GM13976 (cell line): ENCODE results near the gene ZNF710.

ENCODE experiments used
- DNase-seq: peaks from one replicate; pipeline ENCODE4 v3.0.0; 2012; ENCODE audit warnings: low spot score
- in situ Hi-C: fragments of 300-500 bp; cut with MboI; formaldehyde crosslinking; loops from one replicate; pipeline ENCODE4 v1.12.0; 2022; ENCODE audit warnings: low sequenced_read_pairs, mixed read lengths, inconsistent platforms; ENCODE audit not compliant: unreplicated experiment
- TF ChIP-seq, protein P1 (sequence below): IDR thresholded peaks from 2 replicates; pipeline ENCODE4 v1.5.1; 2012; ENCODE audit warnings: borderline replicate concordance, mild to moderate bottlenecking; ENCODE audit not compliant: insufficient read depth; ENCODE audit errors: extremely low read depth, missing control alignments, control extremely low read depth

Gene ZNF710

DNA sequence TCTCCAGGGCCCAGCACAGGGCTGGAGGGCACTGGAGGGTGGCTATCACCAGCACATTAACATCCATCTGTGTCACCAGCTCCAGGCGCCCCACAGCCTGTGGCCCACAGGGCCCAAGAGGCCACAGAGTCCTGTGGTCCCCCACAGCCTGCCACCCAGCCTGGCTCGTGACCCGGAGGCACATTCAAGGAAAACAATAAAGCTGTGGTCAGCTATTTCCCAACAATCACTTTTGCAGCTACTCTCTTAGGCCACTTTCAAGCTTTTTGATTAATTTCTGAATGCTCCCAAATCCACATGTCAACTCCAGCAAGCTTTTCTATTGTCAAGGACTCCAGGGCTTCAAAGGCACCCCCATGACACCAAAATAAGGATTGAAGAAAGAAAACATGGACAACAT is 84.4 kb downstream of the ZNF710 start:
- in situ Hi-C loops = no loop called here
- TF ChIP-seq, protein P1, sequence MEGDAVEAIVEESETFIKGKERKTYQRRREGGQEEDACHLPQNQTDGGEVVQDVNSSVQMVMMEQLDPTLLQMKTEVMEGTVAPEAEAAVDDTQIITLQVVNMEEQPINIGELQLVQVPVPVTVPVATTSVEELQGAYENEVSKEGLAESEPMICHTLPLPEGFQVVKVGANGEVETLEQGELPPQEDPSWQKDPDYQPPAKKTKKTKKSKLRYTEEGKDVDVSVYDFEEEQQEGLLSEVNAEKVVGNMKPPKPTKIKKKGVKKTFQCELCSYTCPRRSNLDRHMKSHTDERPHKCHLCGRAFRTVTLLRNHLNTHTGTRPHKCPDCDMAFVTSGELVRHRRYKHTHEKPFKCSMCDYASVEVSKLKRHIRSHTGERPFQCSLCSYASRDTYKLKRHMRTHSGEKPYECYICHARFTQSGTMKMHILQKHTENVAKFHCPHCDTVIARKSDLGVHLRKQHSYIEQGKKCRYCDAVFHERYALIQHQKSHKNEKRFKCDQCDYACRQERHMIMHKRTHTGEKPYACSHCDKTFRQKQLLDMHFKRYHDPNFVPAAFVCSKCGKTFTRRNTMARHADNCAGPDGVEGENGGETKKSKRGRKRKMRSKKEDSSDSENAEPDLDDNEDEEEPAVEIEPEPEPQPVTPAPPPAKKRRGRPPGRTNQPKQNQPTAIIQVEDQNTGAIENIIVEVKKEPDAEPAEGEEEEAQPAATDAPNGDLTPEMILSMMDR = no peak
- DNase-seq = no peak

DNA sequence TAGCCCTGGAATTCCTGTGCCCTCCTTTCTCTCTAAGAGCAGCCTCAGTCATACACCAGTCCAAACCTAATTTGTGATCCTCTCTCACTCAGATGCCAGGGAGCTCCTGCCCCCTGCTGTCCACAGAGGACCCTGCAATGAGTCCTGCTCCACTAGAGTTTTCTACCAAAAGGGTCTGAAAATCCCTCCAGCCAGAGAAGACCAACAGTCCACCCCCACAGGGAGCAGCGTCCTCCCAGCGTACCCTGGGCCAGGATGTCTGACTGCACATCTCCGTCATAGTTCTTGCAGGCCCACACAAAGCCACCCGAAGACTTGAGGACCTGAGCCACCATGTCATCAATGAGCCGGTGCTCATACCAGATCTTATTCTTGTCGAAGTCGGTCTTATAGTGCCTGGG is 85.7 kb downstream of the ZNF710 start:
- TF ChIP-seq, protein P1 = peak; percentile 80
- in situ Hi-C loops = no loop called here
- DNase-seq = peak; percentile 78

DNA sequence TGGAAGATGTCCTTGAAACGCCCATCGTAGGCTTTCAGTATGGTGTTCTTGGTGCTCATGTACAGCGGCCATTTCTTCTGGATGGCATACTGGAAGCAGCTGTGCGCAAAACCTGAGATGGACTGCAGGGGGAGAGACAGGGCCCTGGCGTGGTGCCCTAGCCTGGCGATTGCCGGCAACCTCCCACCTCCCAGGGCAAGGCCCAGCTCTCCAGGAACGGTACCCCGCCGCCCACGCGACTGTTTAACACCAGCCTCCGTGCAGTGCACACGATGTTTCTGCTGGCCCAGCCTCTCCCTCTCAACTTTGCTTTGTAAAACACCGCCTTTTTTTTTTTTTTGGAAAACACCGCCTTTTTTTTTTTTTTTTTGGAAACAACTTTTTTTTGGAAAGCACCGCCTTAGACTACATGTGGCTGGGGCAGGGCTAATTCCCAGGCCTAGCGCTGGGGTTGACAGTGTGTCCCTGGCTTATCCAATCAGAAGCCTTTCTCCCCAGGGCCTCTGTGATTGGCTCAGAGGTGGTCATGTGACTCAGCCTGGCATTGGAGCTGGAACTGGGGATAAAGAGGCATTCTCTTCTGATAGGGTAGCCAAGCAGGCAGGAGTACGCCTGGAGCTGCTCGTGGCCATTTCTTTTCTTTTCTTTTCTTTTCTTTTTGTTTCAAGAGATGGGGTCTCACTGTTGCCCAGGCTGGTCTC is 86.5 kb downstream of the ZNF710 start:
- in situ Hi-C loops = no loop called here
- no peak for DNase-seq
- TF ChIP-seq, protein P1 = no peak

DNA sequence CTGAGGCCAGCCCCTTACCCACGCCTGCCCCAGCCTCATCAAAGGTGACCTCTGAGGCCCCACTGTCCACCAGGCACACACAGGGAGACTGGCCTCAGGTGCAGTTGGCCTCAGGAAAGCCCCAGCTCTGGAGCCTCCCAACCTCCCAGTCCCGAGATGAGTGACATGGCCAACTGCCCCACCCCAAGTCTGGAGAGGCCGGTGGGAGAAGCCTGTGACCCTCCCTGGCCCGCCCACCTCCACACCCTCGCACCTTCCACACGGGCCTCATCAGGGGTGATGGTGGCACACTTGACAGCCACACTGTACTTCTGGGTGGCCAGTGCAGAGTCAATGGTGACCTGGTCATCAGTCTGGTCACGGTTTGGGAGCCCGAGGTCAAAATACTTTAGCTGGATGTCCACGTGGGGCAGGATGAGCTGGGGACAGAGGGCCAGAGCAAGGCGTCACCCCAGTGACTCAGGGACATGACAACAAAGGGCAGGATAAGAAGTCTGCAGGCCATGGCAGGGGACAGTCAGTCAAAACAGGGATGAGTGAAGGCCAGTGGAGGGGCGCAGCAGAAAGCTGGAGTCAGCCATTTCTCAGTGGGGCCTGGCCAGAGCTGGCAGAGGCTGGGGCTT is 89.2 kb downstream of the ZNF710 start:
- no peak for DNase-seq
- in situ Hi-C loops = no loop called here
- TF ChIP-seq, protein P1 = no peak

DNA sequence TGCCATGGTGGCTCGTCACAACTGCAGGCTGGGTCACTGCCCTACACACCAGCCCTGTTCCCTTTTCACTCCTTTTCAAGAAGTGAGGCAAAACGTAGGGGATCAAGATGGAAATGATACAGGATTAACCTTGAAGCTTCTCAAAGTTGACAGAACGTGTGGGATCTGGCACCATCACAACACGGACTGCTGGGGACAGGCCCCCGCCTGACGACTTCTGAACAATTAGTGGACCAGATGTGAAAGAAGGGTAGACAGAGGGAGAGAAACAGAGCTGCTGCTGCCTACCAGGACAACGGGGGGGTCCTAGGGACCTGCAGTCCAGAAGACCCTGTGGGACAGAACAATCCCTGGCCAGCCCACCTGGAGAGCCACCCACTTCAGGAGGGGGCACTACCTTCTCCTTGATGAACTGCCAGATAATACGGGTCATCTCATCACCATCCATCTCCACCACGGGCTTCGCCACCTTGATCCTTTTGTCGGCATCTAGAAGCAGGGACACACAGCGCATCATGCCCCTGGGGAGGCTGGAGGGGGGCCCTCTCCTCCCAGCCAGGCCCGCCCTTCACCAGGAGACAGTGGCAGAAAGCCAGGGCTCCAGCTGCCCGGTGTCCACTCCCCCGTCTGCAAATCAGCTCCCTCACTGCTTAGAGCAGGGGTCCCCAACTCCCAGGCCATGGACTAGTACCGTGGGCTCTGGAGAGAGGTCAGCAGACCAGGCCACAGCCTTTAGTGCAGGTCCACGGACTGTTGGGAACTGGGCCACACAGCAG is 90.2 kb downstream of the ZNF710 start:
- TF ChIP-seq, protein P1 = no peak
- in situ Hi-C loops = no loop called here
- no peak for DNase-seq

DNA sequence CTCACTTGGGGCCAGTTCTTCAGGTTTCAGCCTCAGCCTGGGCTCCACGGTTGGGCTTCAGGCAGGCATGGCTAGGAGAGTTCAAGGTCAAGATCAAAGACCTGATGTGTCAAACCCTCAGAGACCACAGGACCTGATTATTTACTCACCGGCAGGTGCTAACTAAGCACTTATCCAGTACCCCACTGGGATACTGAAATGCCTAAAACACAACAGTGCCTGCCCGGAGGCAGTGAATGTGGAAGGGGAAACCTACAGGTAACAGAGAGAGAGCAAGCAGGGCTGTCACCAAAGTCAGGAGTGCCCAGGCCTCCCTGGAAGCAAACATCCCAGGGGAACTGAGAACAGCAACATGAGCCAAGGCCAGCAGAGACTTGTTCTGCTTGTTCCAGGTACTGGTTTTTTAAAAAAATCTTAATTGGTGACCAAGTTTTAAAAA is 94.4 kb downstream of the ZNF710 start:
- in situ Hi-C loops = no loop called here

More for the DNA sequence above, 94.4 kb downstream of the ZNF710 start:
- DNase-seq = no peak
- TF ChIP-seq, protein P1 = no peak
